T-helper 1 cell (primary cell): Measurements from ENCODE around the gene TBC1D10A.

Experiments
- DNase-seq, 5 donors: peaks; one replicate each; pipeline ENCODE4 v3.0.0-alpha.2; 2012 to 2020

Gene TBC1D10A

DNA sequence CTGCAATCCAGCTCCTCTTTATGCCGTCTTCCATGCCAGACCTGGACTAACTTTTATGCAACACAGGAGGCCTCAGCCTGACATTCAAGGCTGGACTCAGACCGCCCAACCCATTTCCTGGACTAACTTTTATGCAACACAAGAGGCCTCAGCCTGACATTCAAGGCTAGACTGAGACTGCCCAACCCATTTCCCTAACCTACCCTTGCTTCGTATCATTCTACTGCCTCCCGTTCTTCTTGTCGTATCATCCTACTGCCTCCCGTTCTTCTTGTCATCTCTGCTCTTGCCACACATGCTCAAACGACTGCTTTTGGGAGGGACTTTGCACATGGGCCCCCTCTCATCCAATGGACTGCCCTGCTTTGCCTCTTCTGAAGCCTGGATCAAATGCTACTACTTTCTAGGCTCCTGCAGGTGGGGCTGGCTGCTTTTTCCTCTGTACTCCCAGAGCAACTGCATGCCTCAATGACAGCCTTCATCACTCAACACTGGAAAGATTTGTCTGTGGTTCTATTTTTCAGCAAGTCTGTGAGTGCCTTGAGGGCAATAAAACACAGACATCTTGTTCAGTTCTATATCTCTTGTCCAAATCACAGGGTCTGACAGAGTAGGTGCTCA lies 7.8 kb downstream of the TBC1D10A start:
- DNase-seq, result no peak

DNA sequence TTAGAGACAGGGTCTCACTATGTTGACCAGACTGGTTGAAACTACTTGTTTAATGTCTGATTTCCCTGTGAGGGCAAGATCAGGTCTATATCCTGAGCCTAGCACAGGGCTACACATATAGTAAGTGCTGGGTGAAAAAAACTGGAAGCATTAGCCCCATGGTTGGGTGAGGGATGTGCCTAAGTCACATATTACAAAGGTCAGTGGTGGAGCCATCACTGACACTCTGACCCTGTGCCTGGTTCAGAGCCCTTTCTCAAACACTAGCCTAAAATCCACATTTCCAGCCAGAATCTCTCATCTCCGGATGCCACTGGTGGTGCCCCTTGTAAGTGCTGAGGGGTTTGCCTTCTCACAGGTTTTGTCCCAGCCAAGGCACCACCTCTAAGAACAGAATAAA lies 9.0 kb downstream of the TBC1D10A start:
- no peak for DNase-seq

DNA sequence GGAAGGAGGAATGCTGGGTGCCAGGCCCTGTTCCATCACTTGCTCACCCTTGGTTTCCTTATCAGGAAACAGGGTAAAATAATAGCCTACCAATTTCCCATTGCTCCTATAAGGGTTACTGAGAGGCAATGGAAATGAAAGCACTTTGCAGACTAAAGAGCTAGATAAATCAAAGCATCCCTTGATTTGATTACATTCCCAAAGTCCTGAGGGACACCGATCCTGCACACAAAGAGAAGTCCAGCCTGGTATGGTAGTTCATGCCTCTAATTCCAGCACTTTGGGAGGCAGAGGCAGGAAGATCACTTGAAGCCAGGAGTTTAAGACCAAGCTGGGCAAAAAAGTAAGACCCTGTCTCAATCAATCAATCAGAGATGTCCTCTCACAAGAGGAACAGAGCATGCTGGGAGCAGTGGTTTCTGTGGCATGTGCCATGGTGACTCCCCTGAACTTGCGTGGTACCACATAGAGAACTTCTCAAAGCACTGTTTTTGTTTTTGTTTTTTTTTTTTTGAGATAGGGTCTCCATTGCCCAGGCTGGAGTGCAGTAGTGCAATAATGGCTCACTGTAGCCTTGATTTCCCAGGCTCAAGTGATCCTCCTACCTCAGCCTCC lies 10.7 kb downstream of the TBC1D10A start:
- DNase-seq, result no peak

DNA sequence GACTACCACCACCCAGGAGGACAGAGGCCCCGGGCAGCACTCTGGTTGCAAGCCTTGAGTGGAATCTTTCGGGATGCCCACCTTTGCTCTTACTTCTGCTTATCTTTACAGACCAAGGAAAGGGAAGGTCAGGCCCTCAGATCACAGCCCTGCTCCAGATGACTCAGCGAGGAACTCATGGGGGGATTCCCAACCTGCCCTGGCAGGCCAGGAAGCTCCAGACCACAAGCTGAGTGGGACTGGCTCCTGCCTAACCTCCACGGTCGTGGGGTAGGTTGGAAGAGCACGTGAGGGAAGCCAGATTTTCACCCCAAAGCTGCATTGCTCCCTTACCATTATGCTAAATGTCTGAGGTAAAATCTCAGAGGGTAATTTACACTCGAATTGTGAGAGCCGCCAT lies 11.8 kb downstream of the TBC1D10A start:
- DNase-seq, result peak in 4 of 5 donors; percentile 22 to 52 (median 39)

DNA sequence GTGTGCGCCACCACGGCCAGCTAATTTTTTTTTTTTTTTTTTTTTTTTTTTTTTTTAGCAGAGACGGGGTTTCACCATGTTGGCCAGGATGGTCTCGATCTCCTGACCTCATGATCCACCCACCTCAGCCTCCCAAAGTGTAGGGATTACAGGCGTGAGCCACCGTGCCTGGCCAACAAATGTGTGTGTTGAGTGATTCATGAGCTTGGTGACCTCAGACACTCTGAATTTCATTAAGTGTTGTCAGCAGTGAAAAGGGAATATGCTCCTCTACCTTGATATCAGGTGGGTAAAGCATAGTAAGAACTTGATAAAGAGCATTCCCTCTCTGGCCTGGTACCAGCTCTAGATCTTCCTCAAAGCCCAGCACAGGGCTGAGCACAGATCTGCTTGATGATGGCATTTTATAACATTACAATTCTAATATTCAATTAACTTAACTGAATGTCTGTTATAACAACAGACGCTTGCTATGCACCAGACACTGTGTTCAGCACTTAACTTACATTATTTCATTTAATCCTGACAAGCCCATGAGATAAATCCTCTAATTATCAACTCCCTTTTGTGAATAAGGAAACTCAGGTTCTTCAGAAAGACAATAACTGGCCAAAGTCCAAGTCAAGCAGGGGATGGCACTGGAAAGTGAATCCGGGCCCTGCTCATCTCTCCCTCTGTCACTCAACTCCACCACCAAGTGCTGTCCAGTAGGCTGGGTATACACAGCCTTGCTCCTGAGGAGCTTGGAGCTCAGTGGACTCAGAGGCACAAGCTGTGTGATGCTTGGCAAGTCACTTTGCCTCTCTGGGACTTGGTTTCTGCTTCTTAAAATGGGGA lies 13.0 kb downstream of the TBC1D10A start:
- no peak for DNase-seq

DNA sequence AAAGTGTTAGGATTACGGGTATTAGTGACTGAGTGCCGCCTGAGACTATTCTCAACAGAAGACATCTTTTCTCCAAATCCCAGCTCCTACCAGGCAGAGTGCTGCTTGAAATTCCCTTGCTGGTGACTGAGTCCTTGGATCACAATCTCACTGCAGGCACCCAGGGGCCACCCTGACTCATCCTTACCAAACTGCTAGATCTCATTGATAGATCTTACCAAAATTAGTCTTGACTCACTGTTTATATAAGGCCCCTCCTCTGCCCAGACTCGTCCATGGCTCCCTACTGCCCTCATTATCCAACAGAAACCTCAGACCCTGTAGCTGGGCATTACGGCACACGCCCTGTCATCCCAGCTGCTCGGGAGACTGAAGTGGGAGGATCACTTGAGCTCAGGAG lies 14.7 kb downstream of the TBC1D10A start:
- no peak for DNase-seq

DNA sequence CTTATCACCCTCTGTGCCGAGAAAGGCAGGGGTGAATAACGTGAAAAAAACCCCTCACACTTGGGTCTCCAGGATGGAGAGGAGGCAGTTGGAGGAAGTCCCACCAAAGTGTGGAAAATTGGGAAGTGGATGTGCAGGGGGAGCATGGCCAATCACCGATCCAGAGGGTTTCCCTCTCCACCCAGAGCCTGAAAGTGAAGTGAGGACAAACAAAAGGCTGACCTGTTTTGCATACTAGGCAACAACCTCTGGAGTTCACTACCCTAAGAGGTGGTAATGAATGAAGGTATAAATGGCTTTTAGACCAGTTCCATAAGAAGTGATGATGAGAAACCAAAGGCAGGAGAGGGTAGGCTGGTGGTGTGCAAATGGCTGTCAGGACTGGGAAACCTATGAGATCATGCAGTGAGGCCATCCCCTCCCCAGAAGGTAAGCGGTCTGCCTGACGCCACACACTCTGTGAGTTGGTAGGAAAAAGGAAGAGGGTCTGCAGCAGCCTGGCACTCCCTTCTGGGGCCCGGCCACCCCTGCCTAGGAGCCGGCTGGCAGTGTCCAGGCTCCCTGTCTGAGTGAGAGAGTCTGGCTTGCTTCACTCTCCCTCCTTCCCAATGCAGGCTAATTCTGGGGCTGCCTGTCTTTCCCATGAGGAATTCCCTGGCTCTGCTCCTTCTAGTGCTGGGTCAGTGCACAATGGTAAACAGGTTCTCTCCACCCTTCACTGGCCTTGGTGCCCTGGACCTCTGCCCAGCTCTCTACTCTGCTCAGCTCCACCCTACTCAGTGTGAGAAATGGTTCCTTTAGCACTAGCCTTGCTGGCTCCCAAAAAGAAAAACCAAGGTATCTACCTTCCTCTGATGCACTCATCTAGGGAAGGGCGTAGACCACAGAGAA lies 15.6 kb downstream of the TBC1D10A start:
- no peak for DNase-seq

DNA sequence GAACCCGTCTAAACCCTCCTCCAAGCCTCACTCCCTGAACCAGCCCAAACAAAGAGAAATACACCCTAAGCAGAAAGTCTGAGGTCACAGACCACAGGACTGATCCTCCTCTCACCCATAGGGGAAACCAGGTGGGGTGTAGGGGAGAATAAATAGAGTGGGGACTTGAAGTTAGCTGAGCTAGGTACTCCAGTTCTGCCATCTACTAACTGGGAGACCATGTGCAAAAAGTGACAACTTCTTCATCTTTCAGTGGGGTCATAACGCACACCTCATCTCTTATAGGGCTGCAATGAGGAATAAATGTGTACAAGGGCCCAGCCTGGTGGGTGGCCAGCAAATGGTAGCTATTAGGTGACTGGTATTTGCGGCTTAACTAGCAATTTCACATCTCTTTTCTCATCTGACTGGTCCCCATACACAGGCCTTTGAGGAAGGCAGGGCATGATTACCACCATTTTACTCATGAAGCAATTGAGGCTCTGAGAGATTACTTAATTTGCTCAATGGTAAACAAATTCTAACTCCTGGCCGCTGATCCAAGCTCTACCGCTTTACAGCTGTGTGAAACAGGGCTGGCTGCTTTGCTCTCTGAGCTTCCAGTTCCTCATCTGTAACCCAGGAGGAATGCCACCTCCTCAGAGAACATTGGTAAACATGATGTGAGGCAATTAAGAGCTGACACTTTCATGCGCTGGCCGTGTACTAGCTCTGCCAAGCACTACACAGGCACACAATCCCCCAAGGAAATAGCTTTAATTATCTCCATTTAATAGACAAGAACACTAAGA lies 16.6 kb downstream of the TBC1D10A start:
- DNase-seq, result peak in 1 of 5 donors; percentile 40

DNA sequence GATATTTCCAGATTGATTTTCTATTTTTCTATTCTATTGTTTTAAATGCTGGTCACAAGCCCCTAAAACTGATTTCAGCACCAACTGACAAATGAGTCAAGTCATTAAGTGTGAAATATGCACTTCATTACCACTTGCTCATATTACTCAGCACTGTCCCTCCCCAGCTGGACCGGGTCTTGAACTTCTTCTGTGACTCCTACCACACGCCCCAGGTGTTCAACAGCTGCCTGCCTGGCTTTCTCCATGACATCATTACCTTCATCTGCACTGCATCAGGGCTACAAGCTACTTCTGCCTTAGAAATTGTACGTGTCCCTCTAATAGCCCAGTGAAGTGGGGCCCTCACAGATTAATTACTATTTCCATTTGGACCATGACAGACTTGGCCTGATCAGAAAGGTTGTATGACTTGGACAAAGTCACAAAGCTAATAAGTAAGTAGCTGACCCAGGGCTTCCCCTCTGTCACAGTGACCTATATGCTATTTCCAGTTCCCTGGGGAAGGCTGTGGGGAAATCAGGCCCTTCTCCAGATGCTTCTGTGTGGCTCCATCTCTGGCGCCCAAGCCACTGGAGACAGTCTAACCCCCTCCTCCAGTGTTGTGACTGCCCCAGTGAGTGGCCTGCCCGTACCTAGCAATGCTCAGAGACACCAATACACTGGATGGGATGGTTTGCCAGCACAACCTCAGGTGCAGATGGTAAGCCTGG lies 18.1 kb downstream of the TBC1D10A start:
- peak in 1 of 5 donors; percentile 55 for DNase-seq

DNA sequence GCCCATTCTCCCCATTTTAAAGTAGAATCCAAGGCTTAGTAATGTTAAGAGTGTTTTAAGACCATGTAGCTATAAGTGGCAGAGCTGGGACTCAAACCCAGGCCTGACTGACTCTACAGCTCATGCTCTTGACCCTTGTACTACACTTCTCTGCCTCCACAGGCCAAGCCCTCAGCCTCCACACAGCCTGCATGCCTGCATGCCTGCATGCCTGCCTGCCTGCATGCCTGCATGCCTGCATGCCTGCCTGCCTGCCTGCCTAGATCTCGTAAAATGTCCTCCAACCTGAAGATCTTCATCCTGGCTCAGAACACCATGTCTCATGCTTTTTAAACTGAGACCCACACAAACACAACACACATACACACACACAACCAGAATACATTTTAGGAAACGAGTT lies 18.6 kb downstream of the TBC1D10A start:
- DNase-seq, result no peak

DNA sequence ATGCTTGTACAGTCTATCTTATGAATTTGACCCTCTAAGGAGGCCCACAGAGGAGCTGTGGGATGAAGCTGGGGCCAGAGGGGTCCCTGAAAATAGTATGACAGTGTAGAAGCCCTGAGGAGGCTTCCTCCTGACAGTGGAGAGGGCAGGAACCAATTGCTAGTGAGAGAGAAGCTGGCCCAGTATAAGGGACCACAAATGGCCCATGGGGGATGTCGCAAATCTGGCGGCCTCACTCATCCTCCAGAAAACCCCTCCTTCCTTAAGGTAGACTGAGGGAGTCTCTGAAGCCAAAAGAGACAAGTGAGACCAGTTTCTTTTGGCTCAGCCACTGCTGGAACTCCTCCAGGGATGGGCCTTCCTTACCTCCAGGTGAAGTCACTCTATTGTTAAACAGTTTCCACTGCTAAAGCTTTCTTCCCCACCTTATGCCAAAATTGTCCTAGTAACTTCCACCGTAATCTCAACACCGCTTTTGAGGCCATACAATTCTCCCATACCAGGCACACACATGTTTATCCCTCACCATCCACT lies 19.6 kb downstream of the TBC1D10A start:
- no peak for DNase-seq

DNA sequence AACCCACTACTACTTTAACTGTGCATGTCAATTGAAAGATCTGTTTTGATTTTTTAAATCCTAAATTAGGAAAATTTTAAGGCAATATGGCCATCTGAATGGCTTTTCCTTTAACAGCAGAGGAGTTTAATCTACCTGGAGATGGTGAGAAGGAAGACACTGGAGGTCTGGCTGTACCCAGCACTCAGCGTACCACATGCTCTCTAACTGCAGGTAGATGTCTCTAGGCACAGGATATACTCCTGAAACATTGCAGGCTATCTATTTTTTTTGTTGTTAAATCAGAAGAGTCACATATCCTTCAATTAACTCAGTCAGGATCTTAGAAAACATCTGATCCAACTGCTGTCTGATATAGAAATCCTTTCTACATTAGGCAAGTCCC lies 20.1 kb downstream of the TBC1D10A start:
- DNase-seq, result no peak

DNA sequence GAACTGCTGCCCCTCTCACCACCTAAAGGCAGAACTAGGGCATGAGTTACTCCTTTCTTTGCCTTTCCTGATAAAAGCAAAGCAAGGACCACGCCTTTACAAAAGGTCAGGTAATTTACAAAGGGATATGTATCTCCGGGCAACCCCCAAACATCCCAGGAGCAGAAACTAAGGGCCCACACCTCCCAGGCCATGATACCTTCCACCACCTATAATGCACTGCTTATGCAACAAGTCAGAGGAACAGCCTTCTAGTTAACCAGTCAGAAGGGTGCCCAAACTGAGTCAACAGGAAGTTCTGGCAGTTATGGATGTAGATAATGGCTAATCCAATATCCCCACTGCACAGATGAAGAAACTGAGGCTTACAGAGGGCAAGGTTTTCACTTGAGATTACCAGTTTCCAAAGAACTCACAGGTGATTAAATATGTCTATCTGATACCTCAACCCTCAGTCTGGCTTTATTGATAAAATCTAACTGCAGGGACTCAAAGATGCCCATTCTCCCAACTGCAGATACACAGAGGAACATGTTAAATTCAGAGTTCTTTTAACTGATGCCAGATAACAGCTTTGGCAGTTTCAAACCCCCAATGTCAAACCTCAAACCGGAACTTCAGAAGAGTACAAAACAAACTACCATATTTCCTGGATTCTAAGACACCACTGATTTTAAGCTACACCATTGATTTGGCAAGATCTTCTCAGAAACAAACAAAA lies 20.7 kb downstream of the TBC1D10A start:
- DNase-seq, result peak in 1 of 5 donors; percentile 84

DNA sequence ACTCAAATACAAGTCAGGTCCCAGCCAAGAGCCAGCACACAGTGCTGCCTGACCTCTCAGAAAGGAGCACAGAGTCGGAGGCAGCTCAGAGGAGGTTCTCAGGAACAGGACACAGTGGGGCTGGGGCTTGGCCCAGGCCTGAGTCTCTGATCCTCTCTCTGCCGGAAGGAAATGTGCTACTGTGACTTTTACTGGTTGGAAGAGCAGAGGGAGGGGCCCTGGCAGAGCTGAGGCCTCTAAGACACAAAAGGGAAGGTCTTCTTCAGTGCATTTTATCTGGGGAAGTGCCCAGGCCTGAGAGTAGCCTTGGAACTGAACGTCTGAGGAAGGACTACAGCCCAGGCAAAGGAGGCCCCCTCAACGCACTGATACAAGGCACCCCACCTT lies 21.2 kb downstream of the TBC1D10A start:
- peak in 3 of 5 donors; percentile 43 to 90 (median 48) for DNase-seq

DNA sequence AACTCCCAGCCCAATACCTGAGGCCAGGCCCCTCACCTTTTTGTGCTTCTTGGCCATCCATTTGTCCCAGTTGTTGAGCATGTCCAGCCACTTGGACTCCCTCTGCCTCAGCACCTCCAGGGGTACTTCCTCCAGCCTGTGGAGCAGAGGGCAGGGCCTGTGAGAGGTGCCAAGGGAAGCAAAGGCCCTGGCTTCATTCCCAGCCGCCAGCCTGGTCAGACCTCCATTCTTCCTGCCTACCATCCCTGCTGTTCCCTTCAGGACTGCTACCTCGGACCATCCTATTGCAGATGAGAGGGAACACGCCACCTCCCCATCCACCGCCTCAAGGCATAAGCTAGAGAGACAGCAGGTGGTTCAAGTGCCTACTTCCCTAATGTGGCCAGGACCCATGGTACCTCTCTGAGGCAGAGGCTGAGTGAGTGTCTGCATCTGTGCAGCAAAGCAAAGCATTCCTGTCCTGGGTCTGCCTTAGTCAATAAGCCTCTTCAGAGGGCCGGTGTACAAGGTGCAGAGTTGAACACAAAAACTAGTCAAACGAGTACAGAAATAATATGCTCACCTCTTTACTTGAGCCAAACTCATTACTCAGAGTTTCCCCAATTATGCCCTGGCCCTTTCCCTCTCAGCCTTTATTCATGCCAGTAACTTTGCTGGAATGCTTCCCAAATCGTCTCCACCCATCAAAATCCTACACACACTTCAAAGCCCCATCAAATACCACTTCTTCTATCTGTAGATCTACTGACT lies 22.1 kb downstream of the TBC1D10A start:
- DNase-seq, result no peak

DNA sequence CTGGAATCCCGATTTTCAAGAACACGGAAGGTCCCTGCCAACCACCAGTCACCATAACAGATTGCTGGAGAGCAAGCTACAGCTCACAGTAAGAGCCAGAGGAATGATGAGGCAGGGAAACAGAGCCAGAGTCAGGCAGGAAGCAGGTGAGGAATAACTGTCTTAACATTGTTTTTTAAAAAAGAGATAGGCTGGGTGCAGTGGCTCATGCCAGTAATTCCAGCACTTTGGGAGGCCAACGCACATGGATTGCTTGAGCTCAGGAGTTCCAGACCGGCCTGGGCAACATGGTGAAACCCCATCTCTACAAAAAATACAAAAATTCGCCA lies 24.0 kb downstream of the TBC1D10A start:
- no peak for DNase-seq

DNA sequence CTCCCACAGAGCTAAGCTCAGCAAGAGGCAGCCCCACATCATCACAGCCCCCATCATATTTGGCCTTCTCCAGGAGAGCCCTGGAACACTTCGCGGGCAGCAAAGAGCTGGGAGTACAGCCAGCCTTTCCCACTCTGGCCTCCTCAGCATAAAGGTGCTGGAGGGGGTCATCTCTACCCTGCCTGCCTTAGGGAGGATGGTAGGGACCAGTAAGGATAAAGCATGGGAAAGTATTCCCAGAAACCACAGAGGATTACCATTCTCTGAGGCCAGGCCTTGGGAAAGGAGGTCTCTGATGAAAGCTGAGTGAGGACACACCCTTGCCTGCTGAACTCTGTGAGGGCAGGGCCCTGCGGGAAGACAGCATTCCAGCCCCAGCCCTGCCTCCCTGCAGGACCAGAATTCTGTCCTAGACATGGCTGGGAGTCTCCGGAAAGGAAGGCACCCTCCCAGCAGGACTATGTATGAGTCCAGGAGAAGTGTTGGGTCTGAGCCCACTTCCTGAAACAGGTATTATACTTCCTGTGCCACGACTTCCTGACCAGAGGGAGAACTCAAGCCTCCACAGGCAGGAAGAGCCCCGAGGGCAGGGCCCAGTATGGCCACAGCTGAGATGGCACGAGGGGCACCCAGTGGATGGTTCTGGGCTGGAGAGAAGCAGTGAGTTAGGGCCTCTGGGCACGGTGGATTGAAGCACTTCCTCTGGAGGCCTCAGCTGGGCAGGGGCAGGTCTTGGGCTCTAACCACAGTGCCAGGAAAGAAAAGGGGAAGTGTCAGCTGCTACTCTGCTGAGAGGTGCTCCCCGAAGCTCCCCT lies 24.5 kb downstream of the TBC1D10A start:
- DNase-seq, result peak in 1 of 5 donors; percentile 34

DNA sequence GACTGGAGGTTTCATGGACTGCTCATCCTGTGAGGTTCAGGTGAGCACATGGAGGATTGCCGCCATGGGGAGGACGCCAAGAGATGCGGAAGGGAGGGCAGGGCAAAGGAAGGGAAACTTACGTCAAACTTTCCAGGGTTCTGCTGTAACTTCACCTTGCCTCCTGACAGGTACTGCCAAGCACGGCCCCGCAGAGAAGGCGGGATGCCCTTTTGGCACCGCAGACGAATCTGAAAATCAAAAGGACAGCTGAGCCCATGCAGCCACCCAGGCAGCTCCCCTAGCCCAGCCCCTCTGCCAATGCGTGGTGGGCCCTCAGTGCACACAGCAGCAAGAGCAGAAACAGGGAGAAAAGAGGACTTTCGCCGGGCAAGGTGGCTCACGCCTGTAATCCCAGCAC lies 27.4 kb downstream of the TBC1D10A start:
- no peak for DNase-seq
